ENCODE measurements around the gene CLCNKA.
A peak's percentile ranks its signal among the peaks of the same experiment; 100 is the strongest.
"Not testable (repeated sequence)": the region's sequence is repeated elsewhere in the genome, so short reads cannot be mapped to it uniquely, and the experiment has no call there.

Gene CLCNKA

DNA sequence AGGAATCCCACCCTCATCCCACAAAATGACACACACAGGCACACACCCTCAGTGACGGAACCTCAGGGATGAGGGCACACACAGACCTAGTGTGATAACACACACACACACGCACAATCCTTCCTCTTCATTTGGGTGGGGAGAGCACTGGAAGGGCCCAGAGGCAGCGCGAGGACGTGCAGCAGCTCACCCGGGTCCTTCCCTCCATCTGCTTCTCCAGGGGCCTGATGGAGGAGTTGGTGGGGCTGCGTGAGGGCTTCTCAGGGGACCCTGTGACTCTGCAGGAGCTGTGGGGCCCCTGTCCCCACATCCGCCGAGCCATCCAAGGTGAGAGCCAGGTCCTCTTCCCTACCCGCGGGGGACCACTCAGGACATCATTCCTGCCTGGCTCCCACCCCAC is 557 bp downstream of the CLCNKA start:
- Histone ChIP-seq H3K4me1 (ENCODE audit: control extremely low read depth in 1 of 4, control insufficient read depth in 4 of 4, insufficient read depth in 4 of 4, low read length in 3 of 4) (peaks cover 0 to 6% (median 5%) of the 10 kb centered on the region in 4 experiments), H3K36me3 (ENCODE audit: control insufficient read depth in 4 of 4, insufficient read depth in 4 of 4, low read length in 3 of 4) (no peaks in the 10 kb centered on the region), H3K27me3 (replicated peaks in 2 of 5; ENCODE audit: control insufficient read depth in 4 of 5, insufficient read depth in 5 of 5, low read length in 4 of 5) (peaks cover 0 to 7% (median 0%) of the 10 kb centered on the region in 5 experiments), H3K4me3 (ENCODE audit: control insufficient read depth in 1 of 7, extremely low read depth in 1 of 7, insufficient read depth in 4 of 7, low read depth in 2 of 7, low read length in 6 of 7) (no peak overlapping the region), H3K27ac (ENCODE audit: insufficient read depth in 1 of 2, low read depth in 1 of 2, low read length in 2 of 2, poor library complexity in 1 of 2, severe bottlenecking in 2 of 2) (no peak overlapping the region), H3K9me3 (ENCODE audit: control extremely low read depth in 1 of 5, control insufficient read depth in 4 of 5, insufficient read depth in 2 of 5, low read depth in 1 of 5, low read length in 4 of 5) (no peaks in the 10 kb centered on the region)
- 63% methylated on average over 5 of the region's 11 CpGs for WGBS (ENCODE audit: insufficient coverage)
- CTCF ChIA-PET = no interaction called here
- POLR2A ChIA-PET = no interaction called here
- DNase-seq = no peak

DNA sequence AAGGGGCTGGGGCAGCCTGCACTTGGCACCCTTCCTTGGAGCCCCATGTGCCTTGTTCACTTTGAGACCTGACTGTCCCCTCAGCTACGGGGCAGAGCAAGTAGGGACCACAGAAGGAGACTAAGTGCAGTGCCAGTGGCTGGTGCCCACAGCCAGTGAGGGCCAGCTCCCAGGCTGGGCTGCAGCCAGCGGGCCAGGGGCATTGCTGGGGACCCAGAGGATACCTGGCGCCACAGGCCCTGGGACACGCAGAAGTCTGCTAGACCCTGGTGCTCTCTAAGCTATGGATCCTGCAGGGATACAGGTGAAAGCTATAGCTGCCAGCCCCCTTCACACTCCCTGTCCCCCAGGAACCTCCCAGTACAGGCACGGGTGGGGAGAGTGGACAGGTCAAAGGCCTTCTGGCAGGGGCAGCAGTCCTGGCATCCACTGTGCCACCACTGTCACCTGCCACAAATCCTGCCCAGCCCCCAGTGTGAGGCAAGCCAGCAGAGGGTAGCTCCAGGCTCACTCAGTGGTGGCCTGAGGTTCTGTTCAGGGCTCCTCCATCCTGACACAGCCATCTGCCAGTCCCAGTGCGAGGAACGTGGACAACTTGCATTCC is 1.3 kb downstream of the CLCNKA start:
- 88% methylated on average over 4 of the region's 7 CpGs for WGBS (ENCODE audit: insufficient coverage)
- peaks cover 0 to 7% (median 5%) of the 10 kb centered on the region in 4 experiments for H3K4me1 ChIP-seq (ENCODE audit: control extremely low read depth in 1 of 4, control insufficient read depth in 4 of 4, insufficient read depth in 4 of 4, low read length in 3 of 4)
- H3K27me3 ChIP-seq (replicated peaks in 2 of 5; ENCODE audit: control insufficient read depth in 4 of 5, insufficient read depth in 5 of 5, low read length in 4 of 5) = peaks cover 0 to 13% (median 0%) of the 10 kb centered on the region in 5 experiments
- H3K9me3 ChIP-seq (ENCODE audit: control extremely low read depth in 1 of 5, control insufficient read depth in 4 of 5, insufficient read depth in 2 of 5, low read depth in 1 of 5, low read length in 4 of 5) = no peaks in the 10 kb centered on the region
- no peak for DNase-seq
- H3K27ac ChIP-seq (ENCODE audit: insufficient read depth in 1 of 2, low read depth in 1 of 2, low read length in 2 of 2, poor library complexity in 1 of 2, severe bottlenecking in 2 of 2) = no peak overlapping the region
- H3K36me3 ChIP-seq (ENCODE audit: control insufficient read depth in 4 of 4, insufficient read depth in 4 of 4, low read length in 3 of 4) = no peaks in the 10 kb centered on the region
- H3K4me3 ChIP-seq (ENCODE audit: control insufficient read depth in 1 of 7, extremely low read depth in 1 of 7, insufficient read depth in 4 of 7, low read depth in 2 of 7, low read length in 6 of 7) = no peak overlapping the region
- ChIA-PET POLR2A (no interaction called here), CTCF (interaction anchor here (1.7 kb wide), 1 partner anchor 9 kb away, joined by 3 read pairs; no protein-coding TSS in a partner anchor)

DNA sequence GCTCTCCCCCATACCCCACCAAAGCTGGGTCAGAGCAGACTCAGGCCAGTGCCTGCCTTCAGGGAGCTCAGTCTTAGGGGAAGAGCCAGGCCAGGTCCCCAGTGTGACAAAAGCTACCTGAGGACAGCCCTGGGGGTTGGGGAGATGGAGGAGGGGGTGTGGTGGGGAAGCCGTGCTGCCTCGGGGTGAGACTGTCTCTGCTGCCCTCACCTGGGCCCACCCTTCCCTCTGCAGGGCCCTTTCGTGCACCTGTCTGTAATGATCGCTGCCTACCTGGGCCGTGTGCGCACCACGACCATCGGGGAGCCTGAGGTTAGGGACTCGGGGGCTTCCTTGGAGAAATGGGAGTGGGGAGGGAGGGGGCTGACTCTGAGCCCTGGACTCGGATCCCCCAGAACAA is 4.5 kb downstream of the CLCNKA start:
- CTCF ChIA-PET = interaction anchor here (1.1 to 1.3 kb wide), 3 partner anchors 11 to 29 kb away, joined by 3 read pairs; no protein-coding TSS in a partner anchor
- peaks cover 0 to 21% (median 0%) of the 10 kb centered on the region in 5 experiments for H3K27me3 ChIP-seq (replicated peaks in 2 of 5; ENCODE audit: control insufficient read depth in 4 of 5, insufficient read depth in 5 of 5, low read length in 4 of 5)
- H3K36me3 ChIP-seq (ENCODE audit: control insufficient read depth in 4 of 4, insufficient read depth in 4 of 4, low read length in 3 of 4); H3K27ac ChIP-seq (ENCODE audit: insufficient read depth in 1 of 2, low read depth in 1 of 2, low read length in 2 of 2, poor library complexity in 1 of 2, severe bottlenecking in 2 of 2); H3K9me3 ChIP-seq (ENCODE audit: control extremely low read depth in 1 of 5, control insufficient read depth in 4 of 5, insufficient read depth in 2 of 5, low read depth in 1 of 5, low read length in 4 of 5); H3K4me3 ChIP-seq (ENCODE audit: control insufficient read depth in 1 of 7, extremely low read depth in 1 of 7, insufficient read depth in 4 of 7, low read depth in 2 of 7, low read length in 6 of 7); H3K4me1 ChIP-seq (ENCODE audit: control extremely low read depth in 1 of 4, control insufficient read depth in 4 of 4, insufficient read depth in 4 of 4, low read length in 3 of 4); DNase-seq; POLR2A ChIA-PET: not testable (repeated sequence)
- WGBS (ENCODE audit: insufficient coverage) = 43% methylated on average over 2 of the region's 10 CpGs

DNA sequence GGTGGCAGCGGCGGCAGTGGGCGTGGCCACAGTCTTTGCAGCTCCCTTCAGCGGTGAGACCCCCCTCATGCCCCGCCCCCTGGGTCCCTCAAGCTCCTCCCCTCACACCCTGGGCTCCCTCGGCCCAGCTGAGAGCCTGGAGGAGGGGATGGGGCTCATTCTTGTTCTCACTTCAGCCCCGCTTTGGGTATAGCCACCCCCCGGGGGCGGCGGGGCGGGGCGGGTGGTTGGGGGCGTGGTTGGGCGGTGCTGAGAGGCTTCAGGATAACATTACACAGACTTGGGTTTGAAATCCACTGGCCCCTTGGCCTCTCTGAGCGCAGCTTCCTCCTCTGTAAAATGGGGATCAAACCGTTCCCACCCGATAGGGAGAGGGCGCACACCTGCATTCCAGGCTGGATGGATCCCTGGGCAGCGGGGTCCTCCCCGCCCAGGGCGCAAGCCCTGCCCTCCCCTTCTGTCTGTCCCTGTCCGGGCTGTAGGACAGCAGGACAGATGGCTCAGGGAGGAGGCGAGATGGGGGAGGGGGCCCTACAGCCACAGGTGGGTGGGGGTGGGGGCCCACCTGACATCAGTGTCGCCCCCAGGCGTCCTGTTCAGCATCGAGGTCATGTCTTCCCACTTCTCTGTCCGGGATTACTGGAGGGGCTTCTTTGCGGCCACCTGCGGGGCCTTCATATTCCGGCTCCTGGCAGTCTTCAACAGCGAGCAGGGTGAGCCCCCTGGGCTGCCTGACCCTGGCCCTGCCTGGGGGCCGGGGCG is 5.1 kb downstream of the CLCNKA start:
- POLR2A ChIA-PET = interaction anchor here (0.6 kb wide), 1 partner anchor 39 kb away, joined by 3 read pairs; no protein-coding TSS in a partner anchor
- H3K36me3 ChIP-seq (ENCODE audit: control insufficient read depth in 4 of 4, insufficient read depth in 4 of 4, low read length in 3 of 4) = no peaks in the 10 kb centered on the region
- H3K27me3 ChIP-seq (replicated peaks in 2 of 5; ENCODE audit: control insufficient read depth in 4 of 5, insufficient read depth in 5 of 5, low read length in 4 of 5) = peaks cover 0 to 21% (median 0%) of the 10 kb centered on the region in 5 experiments
- 1% methylated on average over 12 of the region's 33 CpGs for WGBS (ENCODE audit: insufficient coverage)
- peak overlapping the region in 3 of 7 experiments; percentile 28 to 47 (median 36) for H3K4me3 ChIP-seq (ENCODE audit: control insufficient read depth in 1 of 7, extremely low read depth in 1 of 7, insufficient read depth in 4 of 7, low read depth in 2 of 7, low read length in 6 of 7)
- peak; percentile 54 to 73 (median 72) for DNase-seq
- CTCF ChIA-PET = interaction anchor here (1.1 to 1.3 kb wide), 3 partner anchors 12 to 28 kb away, joined by 3 read pairs; no protein-coding TSS in a partner anchor
- H3K9me3 ChIP-seq (ENCODE audit: control extremely low read depth in 1 of 5, control insufficient read depth in 4 of 5, insufficient read depth in 2 of 5, low read depth in 1 of 5, low read length in 4 of 5) = no peaks in the 10 kb centered on the region
- H3K4me1 ChIP-seq (ENCODE audit: control extremely low read depth in 1 of 4, control insufficient read depth in 4 of 4, insufficient read depth in 4 of 4, low read length in 3 of 4) = peaks cover 0 to 7% (median 5%) of the 10 kb centered on the region in 4 experiments
- no peak overlapping the region for H3K27ac ChIP-seq (ENCODE audit: insufficient read depth in 1 of 2, low read depth in 1 of 2, low read length in 2 of 2, poor library complexity in 1 of 2, severe bottlenecking in 2 of 2)

DNA sequence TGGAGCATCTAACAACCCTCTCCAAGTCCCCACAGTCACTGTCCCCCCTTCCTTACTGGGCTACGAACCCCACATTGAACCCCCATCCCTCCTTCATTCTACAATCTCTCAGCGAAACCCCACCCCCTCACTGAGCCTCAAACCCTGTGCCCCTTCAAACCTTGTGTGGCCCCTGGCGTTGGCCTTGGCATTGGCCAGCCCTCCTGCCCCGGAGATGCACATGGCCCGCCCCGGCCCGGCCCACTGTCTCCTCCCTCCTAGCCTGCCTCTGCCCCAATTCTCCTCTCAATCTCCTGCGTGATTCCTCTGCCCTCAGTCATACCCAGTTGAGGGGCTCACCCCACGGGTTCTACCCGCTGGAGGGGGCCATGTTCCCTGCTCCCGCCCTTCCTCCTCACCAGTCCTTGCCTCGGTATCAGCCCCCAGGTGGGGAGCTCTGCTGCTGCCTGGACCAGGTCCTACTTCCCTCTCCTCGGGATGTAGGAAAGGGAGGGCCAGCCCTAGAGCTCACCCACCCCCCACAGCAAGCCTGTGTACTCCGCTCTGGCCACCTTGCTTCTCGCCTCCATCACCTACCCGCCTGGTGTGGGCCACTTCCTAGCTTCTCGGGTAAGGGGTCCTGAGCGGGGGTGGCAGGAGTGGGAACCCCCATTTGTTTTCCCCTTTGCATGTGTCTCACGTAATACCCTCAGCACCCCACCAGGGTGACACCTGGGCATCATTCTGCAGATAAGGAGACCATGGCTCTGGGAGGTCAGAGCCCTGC is 6.6 kb downstream of the CLCNKA start:
- POLR2A ChIA-PET = no interaction called here

DNA sequence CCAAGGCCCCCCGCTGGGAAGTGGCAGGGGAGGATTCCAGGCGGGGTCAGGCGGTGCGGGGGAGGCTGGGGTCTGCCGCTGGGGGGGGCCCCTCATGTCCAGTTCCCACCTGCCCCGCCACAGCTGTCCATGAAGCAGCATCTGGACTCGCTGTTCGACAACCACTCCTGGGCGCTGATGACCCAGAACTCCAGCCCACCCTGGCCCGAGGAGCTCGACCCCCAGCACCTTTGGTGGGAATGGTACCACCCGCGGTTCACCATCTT is 7.1 kb downstream of the CLCNKA start:
- POLR2A ChIA-PET; H3K27ac ChIP-seq (ENCODE audit: insufficient read depth in 1 of 2, low read depth in 1 of 2, low read length in 2 of 2, poor library complexity in 1 of 2, severe bottlenecking in 2 of 2); H3K9me3 ChIP-seq (ENCODE audit: control extremely low read depth in 1 of 5, control insufficient read depth in 4 of 5, insufficient read depth in 2 of 5, low read depth in 1 of 5, low read length in 4 of 5); DNase-seq; H3K36me3 ChIP-seq (ENCODE audit: control insufficient read depth in 4 of 4, insufficient read depth in 4 of 4, low read length in 3 of 4); H3K4me3 ChIP-seq (ENCODE audit: control insufficient read depth in 1 of 7, extremely low read depth in 1 of 7, insufficient read depth in 4 of 7, low read depth in 2 of 7, low read length in 6 of 7); H3K4me1 ChIP-seq (ENCODE audit: control extremely low read depth in 1 of 4, control insufficient read depth in 4 of 4, insufficient read depth in 4 of 4, low read length in 3 of 4): not testable (repeated sequence)
- H3K27me3 ChIP-seq (replicated peaks in 2 of 5; ENCODE audit: control insufficient read depth in 4 of 5, insufficient read depth in 5 of 5, low read length in 4 of 5) = peaks cover 0 to 19% (median 0%) of the 10 kb centered on the region in 5 experiments
- WGBS (ENCODE audit: insufficient coverage) = no CpG with 5 or more reads among the region's 13 CpGs
- CTCF ChIA-PET = interaction anchor here (1.2 kb wide), 1 partner anchor 19 kb away, joined by 4 read pairs; no protein-coding TSS in a partner anchor

More for the DNA sequence above, 6.6 kb downstream of the CLCNKA start:
- no peak overlapping the region for H3K4me3 ChIP-seq (ENCODE audit: control insufficient read depth in 1 of 7, extremely low read depth in 1 of 7, insufficient read depth in 4 of 7, low read depth in 2 of 7, low read length in 6 of 7)
- H3K4me1 ChIP-seq (ENCODE audit: control extremely low read depth in 1 of 4, control insufficient read depth in 4 of 4, insufficient read depth in 4 of 4, low read length in 3 of 4) = peaks cover 0 to 7% (median 5%) of the 10 kb centered on the region in 4 experiments
- DNase-seq = no peak
- no peaks in the 10 kb centered on the region for H3K9me3 ChIP-seq (ENCODE audit: control extremely low read depth in 1 of 5, control insufficient read depth in 4 of 5, insufficient read depth in 2 of 5, low read depth in 1 of 5, low read length in 4 of 5)
- 52% methylated on average over 10 of the region's 19 CpGs for WGBS (ENCODE audit: insufficient coverage)
- CTCF ChIA-PET = interaction anchor here (1.2 kb wide), 1 partner anchor 19 kb away, joined by 4 read pairs; no protein-coding TSS in a partner anchor
- peaks cover 0 to 19% (median 0%) of the 10 kb centered on the region in 5 experiments for H3K27me3 ChIP-seq (replicated peaks in 2 of 5; ENCODE audit: control insufficient read depth in 4 of 5, insufficient read depth in 5 of 5, low read length in 4 of 5)
- H3K27ac ChIP-seq (ENCODE audit: insufficient read depth in 1 of 2, low read depth in 1 of 2, low read length in 2 of 2, poor library complexity in 1 of 2, severe bottlenecking in 2 of 2) = no peak overlapping the region
- H3K36me3 ChIP-seq (ENCODE audit: control insufficient read depth in 4 of 4, insufficient read depth in 4 of 4, low read length in 3 of 4) = no peaks in the 10 kb centered on the region
